WERI-Rb-1 (cell line): ENCODE results near the gene ARIH1.

Experiments
- DNase-seq: peaks from one replicate; pipeline ENCODE4 v3.0.0-alpha.2; 2020
- H3K27ac ChIP-seq: fragments of 250-450 bp; sonication (Bioruptor Pico); 2 replicates; pipeline ENCODE4 v1.5.1; 2020; ENCODE audit warnings: mild to moderate bottlenecking, moderate library complexity
- H3K27me3 ChIP-seq: fragments of 250-450 bp; sonication (Bioruptor Pico); 2 replicates; pipeline ENCODE4 v1.5.1; 2021; ENCODE audit warnings: mild to moderate bottlenecking, low read depth, moderate library complexity; ENCODE audit not compliant: insufficient read depth, severe bottlenecking
- H3K36me3 ChIP-seq: fragments of 250-450 bp; sonication (Bioruptor Pico); 2 replicates; pipeline ENCODE4 v1.5.1; 2020; ENCODE audit warnings: mild to moderate bottlenecking, moderate library complexity
- H3K4me3 ChIP-seq: 2 replicates; pipeline ENCODE4 v1.5.1; 2011; ENCODE audit warnings: low read depth, mild to moderate bottlenecking, control low read depth, low read length
- H3K9me3 ChIP-seq: fragments of 250-450 bp; sonication (Bioruptor Pico); 2 replicates; pipeline ENCODE4 v1.5.1; 2021; ENCODE audit warnings: mild to moderate bottlenecking, moderate library complexity; ENCODE audit not compliant: severe bottlenecking
- CTCF ChIP-seq: IDR thresholded peaks from 2 replicates; pipeline ENCODE4 v1.5.1; 2011; ENCODE audit warnings: low read depth, mild to moderate bottlenecking, control low read depth, inconsistent platforms, low read length

ARIH1 gene

DNA sequence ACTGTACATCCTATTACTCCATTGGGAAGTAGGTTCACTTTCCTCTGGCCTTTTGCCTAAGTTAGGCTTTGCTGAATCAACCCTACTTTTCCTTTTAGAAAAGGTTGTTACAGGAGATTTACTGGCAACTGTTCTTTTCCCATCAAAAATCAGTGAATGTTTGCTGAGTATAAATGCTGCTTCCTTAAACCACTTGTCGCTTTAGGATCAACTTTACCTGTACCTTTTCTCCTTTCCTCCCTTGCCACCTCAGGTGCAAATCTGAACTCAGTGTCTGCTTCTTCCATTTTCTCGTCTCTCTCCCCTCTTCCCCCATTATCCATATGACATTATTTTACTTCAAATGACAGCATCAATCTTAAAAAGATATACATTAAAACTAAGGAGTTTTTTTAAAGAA is 110.9 kb downstream of the ARIH1 start:
- no peak overlapping the region for H3K4me3 ChIP-seq
- DNase-seq = no peak
- peaks cover 53% of the 10 kb centered on the region for H3K36me3 ChIP-seq
- no peak overlapping the region for H3K27ac ChIP-seq
- TF ChIP-seq CTCF = no peak
- no peaks in the 10 kb centered on the region for H3K9me3 ChIP-seq
- no peaks in the 10 kb centered on the region for H3K27me3 ChIP-seq

DNA sequence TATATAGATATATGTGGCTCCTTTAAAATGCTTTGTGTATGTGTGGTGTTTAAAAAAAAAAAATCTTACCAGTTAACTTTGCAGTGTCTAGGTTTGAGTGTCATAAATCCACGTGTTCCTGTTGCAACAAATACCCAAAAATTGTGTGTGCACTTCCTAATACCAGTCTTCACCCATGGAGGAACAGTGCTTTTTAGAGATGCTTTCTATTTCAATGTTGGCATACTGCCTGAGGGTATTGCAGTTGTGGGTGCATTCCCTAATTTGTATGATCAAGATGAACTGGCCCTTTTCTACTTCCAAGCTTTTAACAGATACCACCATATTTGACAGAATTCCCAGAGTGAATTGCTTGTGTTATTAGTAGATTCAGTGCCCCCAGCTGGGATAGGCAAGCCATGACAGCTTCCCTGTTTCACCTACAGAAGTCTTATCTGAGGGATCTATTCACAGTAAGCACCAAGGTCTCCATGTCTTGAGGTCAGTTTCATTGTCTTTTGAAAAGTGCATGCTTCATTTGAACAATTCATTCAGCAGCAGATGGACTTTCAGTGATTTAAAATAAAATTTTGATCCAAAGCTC is 111.4 kb downstream of the ARIH1 start:
- H3K4me3 ChIP-seq = no peak overlapping the region
- peak; percentile 31 for DNase-seq
- H3K27ac ChIP-seq = no peak overlapping the region
- peaks cover 48% of the 10 kb centered on the region for H3K36me3 ChIP-seq
- H3K9me3 ChIP-seq = no peaks in the 10 kb centered on the region
- no peaks in the 10 kb centered on the region for H3K27me3 ChIP-seq
- peak; percentile 43 for TF ChIP-seq CTCF

DNA sequence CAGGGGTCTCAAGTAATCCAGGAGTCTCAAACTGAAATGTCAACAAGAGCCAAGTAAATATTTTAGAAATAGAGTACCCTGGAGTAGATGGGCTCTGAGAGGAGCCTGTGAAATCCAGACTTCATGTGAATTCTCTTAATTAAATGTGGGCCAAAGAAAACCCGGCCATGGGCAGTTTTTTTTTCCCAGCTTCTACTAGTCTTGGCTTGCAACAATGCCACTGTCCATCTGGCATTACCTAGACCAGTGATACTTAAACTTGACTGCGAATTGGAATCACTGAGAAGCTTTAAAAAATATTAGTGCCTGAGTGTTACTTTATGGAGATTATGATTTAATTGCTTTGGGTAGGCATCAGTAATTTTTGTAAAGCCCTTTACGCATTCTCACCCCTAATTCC is 114.0 kb downstream of the ARIH1 start:
- DNase-seq = no peak
- TF ChIP-seq CTCF = no peak
- Histone ChIP-seq H3K4me3 (no peak overlapping the region), H3K9me3 (no peaks in the 10 kb centered on the region), H3K36me3 (peaks cover 23% of the 10 kb centered on the region), H3K27me3 (no peaks in the 10 kb centered on the region), H3K27ac (no peak overlapping the region)

DNA sequence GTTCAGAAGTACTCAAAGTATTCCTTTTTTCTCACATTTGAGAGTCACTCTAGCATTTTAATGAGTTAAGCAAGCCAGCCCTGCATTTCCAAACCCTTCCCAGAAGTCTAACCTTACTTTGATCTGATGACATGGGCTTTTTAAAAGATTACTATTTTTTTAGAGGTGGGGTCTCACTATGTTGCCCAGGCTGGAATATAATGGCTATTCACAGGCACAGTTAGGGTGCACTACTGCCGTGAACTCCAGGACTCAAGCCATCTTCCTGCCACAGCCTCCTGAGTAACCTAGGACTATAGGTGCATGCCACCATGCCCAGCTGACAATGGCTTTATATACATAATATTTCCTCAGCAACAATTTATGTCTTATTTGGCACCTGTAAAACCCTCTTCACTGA is 116.3 kb downstream of the ARIH1 start:
- no peak overlapping the region for H3K4me3 ChIP-seq
- no peak for DNase-seq
- H3K27ac ChIP-seq = no peak overlapping the region
- no peaks in the 10 kb centered on the region for H3K9me3 ChIP-seq
- no peaks in the 10 kb centered on the region for H3K27me3 ChIP-seq
- no peak for TF ChIP-seq CTCF
- H3K36me3 ChIP-seq = peaks cover 9% of the 10 kb centered on the region

- Histone ChIP-seq H3K27me3 (no peaks in the 10 kb centered on the region), H3K9me3 (no peaks in the 10 kb centered on the region), H3K27ac (no peak overlapping the region), H3K4me3 (no peak overlapping the region), H3K36me3 (peaks cover 2% of the 10 kb centered on the region; the same call in 1 of the 2 replicates)
- DNase-seq = no peak
- TF ChIP-seq CTCF = no peak
Observed at GRCh38 chr15:72591361-72591760, 117.2 kb downstream of the ARIH1 start.

GRCh38 chr15:72592097-72592496 is 118.0 kb downstream of the ARIH1 start:
- Histone ChIP-seq H3K27ac (no peak overlapping the region), H3K4me3 (no peak overlapping the region), H3K27me3 (no peaks in the 10 kb centered on the region), H3K36me3 (no peaks in the 10 kb centered on the region; the same call in 1 of the 2 replicates), H3K9me3 (no peaks in the 10 kb centered on the region)
- no peak for TF ChIP-seq CTCF
- DNase-seq = no peak
